Osteocyte (in vitro differentiated cells): ENCODE data around the gene AIG1. TPM values are rescaled to one million over a fixed set of nuclear protein-coding genes. Genes with fewer than 3 reads are reported as not detected.

Experiments
- DNase-seq: peaks from one replicate; pipeline ENCODE4 v3.0.0; 2021; ENCODE audit warnings: mixed read lengths; ENCODE audit not compliant: unreplicated experiment; ENCODE audit errors: extremely low spot score
- H3K27ac Mint-ChIP-seq: one replicate; pipeline ENCODE4 v1.8.0; 2021; ENCODE audit warnings: mild to moderate bottlenecking, mixed read lengths; ENCODE audit not compliant: unreplicated experiment
- H3K27me3 Mint-ChIP-seq: one replicate; pipeline ENCODE4 v1.8.0; 2021; ENCODE audit warnings: mixed read lengths; ENCODE audit not compliant: unreplicated experiment
- H3K36me3 Mint-ChIP-seq: one replicate; pipeline ENCODE4 v1.8.0; 2021; ENCODE audit warnings: mixed read lengths; ENCODE audit not compliant: unreplicated experiment
- H3K4me1 Mint-ChIP-seq: one replicate; pipeline ENCODE4 v1.8.0; 2021; ENCODE audit warnings: mixed read lengths; ENCODE audit not compliant: unreplicated experiment
- H3K4me3 Mint-ChIP-seq: one replicate; pipeline ENCODE4 v1.8.0; 2021; ENCODE audit warnings: mild to moderate bottlenecking, moderate library complexity, mixed read lengths; ENCODE audit not compliant: unreplicated experiment
- H3K9me3 Mint-ChIP-seq: one replicate; pipeline ENCODE4 v1.8.0; 2021; ENCODE audit warnings: mixed read lengths; ENCODE audit not compliant: unreplicated experiment
- total RNA-seq: library from RNA; stranded (reverse); gene quantifications from 2 replicates; pipeline ENCODE4 v1.2.1, GENCODE V29; 2021
- TF ChIP-seq, protein P1 (sequence below): fragments of 200-600 bp; sonication (generic); IDR thresholded peaks from 2 replicates; pipeline ENCODE4 v1.5.0; 2021; ENCODE audit warnings: antibody characterized with exemption, mild to moderate bottlenecking, moderate library complexity

Gene AIG1
- total RNA-seq, 1 donor from 2014 or later: 40.5 TPM

GRCh38 chr6:143293523-143293922 lies 232.8 kb downstream of the AIG1 start:
- H3K4me1 Mint-ChIP-seq: no peaks in the 10 kb centered on the region
- no peak for DNase-seq
- no peak overlapping the region for H3K4me3 Mint-ChIP-seq
- H3K27me3 Mint-ChIP-seq: no peaks in the 10 kb centered on the region
- no peaks in the 10 kb centered on the region for H3K36me3 Mint-ChIP-seq
- H3K27ac Mint-ChIP-seq: no peak overlapping the region
- TF ChIP-seq, protein P1, sequence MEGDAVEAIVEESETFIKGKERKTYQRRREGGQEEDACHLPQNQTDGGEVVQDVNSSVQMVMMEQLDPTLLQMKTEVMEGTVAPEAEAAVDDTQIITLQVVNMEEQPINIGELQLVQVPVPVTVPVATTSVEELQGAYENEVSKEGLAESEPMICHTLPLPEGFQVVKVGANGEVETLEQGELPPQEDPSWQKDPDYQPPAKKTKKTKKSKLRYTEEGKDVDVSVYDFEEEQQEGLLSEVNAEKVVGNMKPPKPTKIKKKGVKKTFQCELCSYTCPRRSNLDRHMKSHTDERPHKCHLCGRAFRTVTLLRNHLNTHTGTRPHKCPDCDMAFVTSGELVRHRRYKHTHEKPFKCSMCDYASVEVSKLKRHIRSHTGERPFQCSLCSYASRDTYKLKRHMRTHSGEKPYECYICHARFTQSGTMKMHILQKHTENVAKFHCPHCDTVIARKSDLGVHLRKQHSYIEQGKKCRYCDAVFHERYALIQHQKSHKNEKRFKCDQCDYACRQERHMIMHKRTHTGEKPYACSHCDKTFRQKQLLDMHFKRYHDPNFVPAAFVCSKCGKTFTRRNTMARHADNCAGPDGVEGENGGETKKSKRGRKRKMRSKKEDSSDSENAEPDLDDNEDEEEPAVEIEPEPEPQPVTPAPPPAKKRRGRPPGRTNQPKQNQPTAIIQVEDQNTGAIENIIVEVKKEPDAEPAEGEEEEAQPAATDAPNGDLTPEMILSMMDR: no peak
- no peaks in the 10 kb centered on the region for H3K9me3 Mint-ChIP-seq

DNA sequence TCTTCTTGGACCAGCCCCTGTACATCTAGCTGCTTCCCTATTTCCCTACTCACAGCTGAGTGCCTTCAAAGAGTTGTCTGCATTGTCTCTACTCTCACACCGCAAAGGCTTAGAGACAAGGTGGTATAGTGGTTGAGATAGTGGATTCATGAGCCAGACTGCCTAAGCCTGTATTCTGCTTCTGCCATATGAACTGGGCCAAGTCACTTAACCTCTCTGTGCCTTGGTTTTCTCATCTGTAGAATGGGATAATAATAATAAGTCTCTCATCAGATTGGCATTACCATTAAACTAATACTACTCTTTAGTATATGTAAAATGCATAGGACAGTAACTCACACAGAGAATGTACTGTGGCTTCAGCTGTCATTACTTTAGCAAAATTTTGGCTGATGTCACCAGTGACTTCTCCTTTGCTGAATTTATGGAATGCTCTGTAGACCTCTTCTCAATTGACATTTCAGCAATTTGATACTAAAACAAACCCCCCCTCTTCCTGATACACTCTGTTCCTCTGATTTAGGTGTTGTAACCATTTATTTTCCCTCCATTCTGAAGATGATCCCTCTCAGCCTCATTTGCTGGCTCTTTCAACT lies 233.7 kb downstream of the AIG1 start:
- no peaks in the 10 kb centered on the region for H3K27me3 Mint-ChIP-seq
- DNase-seq: no peak
- H3K36me3 Mint-ChIP-seq: no peaks in the 10 kb centered on the region
- TF ChIP-seq, protein P1: no peak
- H3K9me3 Mint-ChIP-seq: no peaks in the 10 kb centered on the region
- H3K4me1 Mint-ChIP-seq: no peaks in the 10 kb centered on the region
- no peak overlapping the region for H3K4me3 Mint-ChIP-seq
- no peak overlapping the region for H3K27ac Mint-ChIP-seq

- TF ChIP-seq, protein P1: no peak
- Mint-ChIP-seq H3K4me3 (no peak overlapping the region), H3K4me1 (no peaks in the 10 kb centered on the region), H3K27ac (no peak overlapping the region), H3K9me3 (no peaks in the 10 kb centered on the region), H3K36me3 (no peaks in the 10 kb centered on the region), H3K27me3 (no peaks in the 10 kb centered on the region)
- no peak for DNase-seq
Measured at GRCh38 chr6:143295932-143296331, 235.2 kb downstream of the AIG1 start.

- no peak for DNase-seq
- no peak overlapping the region for H3K27ac Mint-ChIP-seq
- H3K4me1 Mint-ChIP-seq: no peaks in the 10 kb centered on the region
- H3K9me3 Mint-ChIP-seq: peaks cover 4% of the 10 kb centered on the region
- no peaks in the 10 kb centered on the region for H3K27me3 Mint-ChIP-seq
- TF ChIP-seq, protein P1: no peak
- no peak overlapping the region for H3K4me3 Mint-ChIP-seq
- peaks cover 6% of the 10 kb centered on the region for H3K36me3 Mint-ChIP-seq
Measured at GRCh38 chr6:143298071-143298470, 237.4 kb downstream of the AIG1 start.

DNA sequence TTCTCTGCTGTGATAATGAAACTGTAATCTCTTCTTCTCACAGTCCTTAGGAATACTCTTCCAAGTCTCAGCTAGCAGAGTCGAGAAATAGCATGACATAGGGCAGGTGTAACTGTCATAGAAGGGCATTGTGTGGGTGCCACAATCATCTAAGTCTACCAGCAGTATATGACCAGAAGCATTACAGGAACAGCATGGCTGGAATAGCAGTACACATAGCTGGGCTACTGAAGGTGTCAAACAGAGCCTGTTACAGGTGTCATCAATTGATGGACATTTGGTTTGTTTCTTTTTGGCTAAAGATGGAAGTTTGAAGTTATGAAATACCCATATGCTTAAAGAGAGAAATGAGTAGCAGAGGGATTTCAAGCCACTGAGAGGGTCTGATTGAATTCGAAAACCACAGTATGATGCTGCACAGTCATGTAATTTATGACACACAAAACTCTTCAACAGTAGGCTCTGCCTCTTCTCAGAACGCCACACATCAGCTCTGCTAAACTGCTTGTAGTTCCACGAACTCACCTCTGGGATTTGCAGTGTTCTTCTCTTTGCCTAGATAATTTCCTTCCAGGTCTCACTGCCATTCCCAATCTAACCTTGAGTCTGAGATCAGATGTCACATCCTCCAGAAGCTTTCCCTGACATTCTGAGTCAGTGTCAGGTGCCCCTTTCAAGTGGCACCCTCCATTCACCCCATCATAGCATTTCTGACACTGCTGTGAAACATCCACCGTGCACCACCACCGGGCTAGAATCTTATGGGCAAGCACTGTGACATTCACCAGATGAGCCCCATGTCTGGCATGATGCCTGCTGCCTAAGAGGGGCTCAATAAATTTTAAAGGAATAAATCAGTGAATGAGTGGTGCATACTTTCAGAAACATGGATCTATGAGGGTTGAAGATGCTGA lies 238.8 kb downstream of the AIG1 start:
- H3K27ac Mint-ChIP-seq: no peak overlapping the region
- TF ChIP-seq, protein P1: no peak
- peaks cover 4% of the 10 kb centered on the region for H3K9me3 Mint-ChIP-seq
- H3K4me3 Mint-ChIP-seq: no peak overlapping the region
- H3K4me1 Mint-ChIP-seq: no peaks in the 10 kb centered on the region
- peaks cover 6% of the 10 kb centered on the region for H3K36me3 Mint-ChIP-seq
- DNase-seq: no peak
- H3K27me3 Mint-ChIP-seq: no peaks in the 10 kb centered on the region
